Panc1 (cell line): ENCODE results near the gene ZC3H18.

ENCODE experiments used
- POLR2AphosphoS5 ChIP-seq: IDR thresholded peaks from 2 replicates; pipeline ENCODE4 v1.6.1; 2012; ENCODE audit warnings: mild to moderate bottlenecking, low read depth, low read length, moderate library complexity
- SIN3A ChIP-seq: IDR thresholded peaks from 2 replicates; pipeline ENCODE4 v1.6.1; 2012; ENCODE audit warnings: low read depth, mild to moderate bottlenecking, low read length, moderate library complexity, borderline replicate concordance; ENCODE audit not compliant: insufficient read depth
- TCF7L2 ChIP-seq: IDR thresholded peaks from 2 replicates; pipeline ENCODE4 v1.6.1; 2011; ENCODE audit warnings: mild to moderate bottlenecking, low read depth, low read length, inconsistent platforms
- TF ChIP-seq, protein P1 (sequence below): fragments of 450-650 bp; IDR thresholded peaks from 2 replicates; pipeline ENCODE4 v1.5.1; 2017; ENCODE audit warnings: mild to moderate bottlenecking
- TF ChIP-seq, protein P2 (sequence below), 2 experiments: IDR thresholded peaks; 2 replicates each; pipeline ENCODE4 v1.6.1; 2011 to 2012; ENCODE audit warnings: low read depth in 2 of 2, control low read depth in 1 of 2, low read length in 1 of 2, mild to moderate bottlenecking in 1 of 2, moderate library complexity in 1 of 2; ENCODE audit not compliant: insufficient read depth in 1 of 2

DNA sequence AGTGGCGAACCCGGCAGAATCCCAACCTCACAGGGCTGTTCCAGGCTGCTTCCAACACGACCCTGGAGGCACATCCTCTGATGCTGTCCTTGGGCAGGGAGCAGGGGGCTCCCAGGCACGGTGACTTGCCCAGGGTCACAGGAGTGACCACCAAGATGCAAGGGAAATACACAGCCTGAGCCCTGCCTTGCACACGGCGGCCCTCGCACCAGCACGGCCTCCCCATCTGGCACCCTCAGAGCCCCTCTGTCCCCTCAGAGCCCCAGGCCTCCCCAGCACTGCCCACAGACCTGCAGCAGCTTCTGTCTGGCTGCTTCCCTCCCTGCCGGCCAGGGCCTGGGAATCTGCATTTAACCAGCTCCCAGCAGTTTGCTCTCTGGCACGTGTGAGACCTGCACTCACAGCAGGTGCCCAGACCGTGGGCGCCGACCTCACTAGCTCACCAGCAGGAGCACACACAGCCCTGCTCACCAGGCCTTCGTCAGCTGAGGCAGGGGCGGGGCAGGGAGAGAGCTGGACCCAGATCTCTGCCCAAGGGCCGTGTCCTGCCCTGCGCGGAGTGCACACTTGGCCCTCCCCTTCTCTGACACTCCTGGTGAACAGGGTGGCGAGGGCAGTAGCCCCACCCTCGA lies 29.7 kb upstream of the ZC3H18 start:
- TF ChIP-seq POLR2AphosphoS5 (no peak), TCF7L2 (no peak), SIN3A (no peak)
- TF ChIP-seq, protein P1, sequence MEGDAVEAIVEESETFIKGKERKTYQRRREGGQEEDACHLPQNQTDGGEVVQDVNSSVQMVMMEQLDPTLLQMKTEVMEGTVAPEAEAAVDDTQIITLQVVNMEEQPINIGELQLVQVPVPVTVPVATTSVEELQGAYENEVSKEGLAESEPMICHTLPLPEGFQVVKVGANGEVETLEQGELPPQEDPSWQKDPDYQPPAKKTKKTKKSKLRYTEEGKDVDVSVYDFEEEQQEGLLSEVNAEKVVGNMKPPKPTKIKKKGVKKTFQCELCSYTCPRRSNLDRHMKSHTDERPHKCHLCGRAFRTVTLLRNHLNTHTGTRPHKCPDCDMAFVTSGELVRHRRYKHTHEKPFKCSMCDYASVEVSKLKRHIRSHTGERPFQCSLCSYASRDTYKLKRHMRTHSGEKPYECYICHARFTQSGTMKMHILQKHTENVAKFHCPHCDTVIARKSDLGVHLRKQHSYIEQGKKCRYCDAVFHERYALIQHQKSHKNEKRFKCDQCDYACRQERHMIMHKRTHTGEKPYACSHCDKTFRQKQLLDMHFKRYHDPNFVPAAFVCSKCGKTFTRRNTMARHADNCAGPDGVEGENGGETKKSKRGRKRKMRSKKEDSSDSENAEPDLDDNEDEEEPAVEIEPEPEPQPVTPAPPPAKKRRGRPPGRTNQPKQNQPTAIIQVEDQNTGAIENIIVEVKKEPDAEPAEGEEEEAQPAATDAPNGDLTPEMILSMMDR, result no peak
- TF ChIP-seq, protein P2, sequence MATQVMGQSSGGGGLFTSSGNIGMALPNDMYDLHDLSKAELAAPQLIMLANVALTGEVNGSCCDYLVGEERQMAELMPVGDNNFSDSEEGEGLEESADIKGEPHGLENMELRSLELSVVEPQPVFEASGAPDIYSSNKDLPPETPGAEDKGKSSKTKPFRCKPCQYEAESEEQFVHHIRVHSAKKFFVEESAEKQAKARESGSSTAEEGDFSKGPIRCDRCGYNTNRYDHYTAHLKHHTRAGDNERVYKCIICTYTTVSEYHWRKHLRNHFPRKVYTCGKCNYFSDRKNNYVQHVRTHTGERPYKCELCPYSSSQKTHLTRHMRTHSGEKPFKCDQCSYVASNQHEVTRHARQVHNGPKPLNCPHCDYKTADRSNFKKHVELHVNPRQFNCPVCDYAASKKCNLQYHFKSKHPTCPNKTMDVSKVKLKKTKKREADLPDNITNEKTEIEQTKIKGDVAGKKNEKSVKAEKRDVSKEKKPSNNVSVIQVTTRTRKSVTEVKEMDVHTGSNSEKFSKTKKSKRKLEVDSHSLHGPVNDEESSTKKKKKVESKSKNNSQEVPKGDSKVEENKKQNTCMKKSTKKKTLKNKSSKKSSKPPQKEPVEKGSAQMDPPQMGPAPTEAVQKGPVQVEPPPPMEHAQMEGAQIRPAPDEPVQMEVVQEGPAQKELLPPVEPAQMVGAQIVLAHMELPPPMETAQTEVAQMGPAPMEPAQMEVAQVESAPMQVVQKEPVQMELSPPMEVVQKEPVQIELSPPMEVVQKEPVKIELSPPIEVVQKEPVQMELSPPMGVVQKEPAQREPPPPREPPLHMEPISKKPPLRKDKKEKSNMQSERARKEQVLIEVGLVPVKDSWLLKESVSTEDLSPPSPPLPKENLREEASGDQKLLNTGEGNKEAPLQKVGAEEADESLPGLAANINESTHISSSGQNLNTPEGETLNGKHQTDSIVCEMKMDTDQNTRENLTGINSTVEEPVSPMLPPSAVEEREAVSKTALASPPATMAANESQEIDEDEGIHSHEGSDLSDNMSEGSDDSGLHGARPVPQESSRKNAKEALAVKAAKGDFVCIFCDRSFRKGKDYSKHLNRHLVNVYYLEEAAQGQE (IDR thresholded peaks at IDR 0.05; ENCODE audit: insufficient read depth in 1 of 2, low read depth in 2 of 2, low read length in 1 of 2), result no peak
